ENCODE results near the gene LILRB5. TPM values are rescaled to one million over a fixed set of nuclear protein-coding genes. Genes with fewer than 3 reads are reported as not detected.
"Not testable (repeated sequence)": the region's sequence is repeated elsewhere in the genome, so short reads cannot be mapped to it uniquely, and the experiment has no call there.

Gene LILRB5
- polyA plus RNA-seq (2014; cell fraction: cytosol; rRNA removed): not detected in 2 replicates
- polyA plus RNA-seq (2014; cell fraction: nucleus; rRNA removed): not detected in 2 replicates

DNA sequence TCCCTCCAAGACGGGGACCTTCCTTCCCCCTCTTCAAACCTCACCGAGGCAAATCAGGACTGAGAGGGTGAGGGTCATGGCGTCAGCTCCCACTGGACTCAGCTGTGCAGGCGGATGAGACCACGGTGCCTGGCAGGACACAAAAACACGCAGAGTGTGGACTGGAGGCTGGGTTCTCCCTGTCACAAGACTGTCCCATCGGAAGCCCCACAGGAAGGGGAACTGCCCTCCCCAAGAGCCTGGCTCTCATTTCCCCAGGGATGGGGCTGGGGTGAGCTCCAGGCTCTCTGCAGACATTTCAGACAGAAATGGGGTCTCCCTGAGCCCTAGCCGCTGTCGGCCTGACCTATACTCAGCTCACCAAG, at the start of gene LILRB5:
Gene LILRB5 (minus strand): TSS at position 158 of the 365 bp plus-strand sequence. CDS start 80 bp downstream, at position 78.
- DNase-seq (ENCODE audit: low spot score): no peak

DNA sequence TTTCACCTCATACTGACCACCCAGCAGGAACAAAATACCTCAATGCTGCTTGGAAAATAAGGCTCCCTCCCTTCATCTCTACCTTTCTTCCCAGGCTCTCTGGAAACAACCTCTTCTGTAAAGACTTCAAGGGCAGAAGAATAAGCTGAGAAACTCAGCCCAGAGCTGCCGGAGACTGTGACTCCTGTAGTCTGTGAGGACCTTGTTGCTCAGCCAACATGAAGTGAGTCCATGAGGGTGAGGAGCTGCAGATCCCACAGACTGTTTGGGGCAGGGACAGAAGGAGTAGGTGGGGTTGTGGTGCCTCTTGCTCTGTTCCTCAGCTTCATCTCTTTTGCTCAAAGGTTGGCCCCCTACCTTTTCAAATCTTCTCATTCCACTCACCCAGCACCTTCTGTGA, 48.1 kb upstream of the LILRB5 start:
- DNase-seq (ENCODE audit: low spot score): no peak

DNA sequence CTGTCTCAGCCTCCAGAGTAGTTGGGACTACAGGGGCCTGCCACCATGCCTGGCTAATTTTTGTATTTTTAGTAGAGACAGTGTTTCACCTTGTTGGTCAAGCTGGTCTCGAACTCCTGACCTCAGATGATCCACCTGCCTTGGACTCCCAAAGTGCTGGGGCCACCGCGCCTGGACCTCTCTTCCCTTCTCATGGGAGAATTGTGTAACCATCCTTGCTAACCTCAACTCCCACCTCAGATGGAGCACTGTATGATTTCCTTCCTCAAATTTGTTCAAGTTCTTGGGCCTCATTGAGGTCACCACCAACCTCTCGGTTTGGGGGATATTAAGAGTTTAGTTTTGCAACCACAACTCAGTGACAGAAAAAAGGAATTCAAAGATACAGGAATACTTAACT, 45.2 kb upstream of the LILRB5 start:
- no peak for DNase-seq (ENCODE audit: low spot score)

- DNase-seq (ENCODE audit: low spot score): no peak
These were observed 42.4 kb upstream of the LILRB5 start for GRCh38 chr19:54299515-54299914.

DNA sequence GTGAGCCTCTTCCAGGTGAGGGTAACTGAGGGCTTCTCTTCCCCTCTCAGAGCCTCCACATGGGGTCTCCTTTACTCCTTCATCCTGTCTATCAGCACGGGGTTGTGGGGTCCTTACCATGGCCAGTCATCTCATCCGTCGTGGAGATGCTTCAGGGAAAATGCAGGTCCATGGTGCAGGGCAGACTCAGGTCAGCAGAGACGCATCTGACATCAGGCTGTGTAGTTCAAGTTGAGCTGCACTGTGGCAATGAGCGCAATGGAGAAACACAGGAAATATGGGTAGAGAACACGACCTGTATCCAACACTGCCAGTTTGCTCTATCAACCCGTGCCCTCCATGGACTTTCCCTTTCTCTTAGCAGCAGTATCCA, 42.0 kb upstream of the LILRB5 start:
- DNase-seq (ENCODE audit: low spot score): no peak

DNA sequence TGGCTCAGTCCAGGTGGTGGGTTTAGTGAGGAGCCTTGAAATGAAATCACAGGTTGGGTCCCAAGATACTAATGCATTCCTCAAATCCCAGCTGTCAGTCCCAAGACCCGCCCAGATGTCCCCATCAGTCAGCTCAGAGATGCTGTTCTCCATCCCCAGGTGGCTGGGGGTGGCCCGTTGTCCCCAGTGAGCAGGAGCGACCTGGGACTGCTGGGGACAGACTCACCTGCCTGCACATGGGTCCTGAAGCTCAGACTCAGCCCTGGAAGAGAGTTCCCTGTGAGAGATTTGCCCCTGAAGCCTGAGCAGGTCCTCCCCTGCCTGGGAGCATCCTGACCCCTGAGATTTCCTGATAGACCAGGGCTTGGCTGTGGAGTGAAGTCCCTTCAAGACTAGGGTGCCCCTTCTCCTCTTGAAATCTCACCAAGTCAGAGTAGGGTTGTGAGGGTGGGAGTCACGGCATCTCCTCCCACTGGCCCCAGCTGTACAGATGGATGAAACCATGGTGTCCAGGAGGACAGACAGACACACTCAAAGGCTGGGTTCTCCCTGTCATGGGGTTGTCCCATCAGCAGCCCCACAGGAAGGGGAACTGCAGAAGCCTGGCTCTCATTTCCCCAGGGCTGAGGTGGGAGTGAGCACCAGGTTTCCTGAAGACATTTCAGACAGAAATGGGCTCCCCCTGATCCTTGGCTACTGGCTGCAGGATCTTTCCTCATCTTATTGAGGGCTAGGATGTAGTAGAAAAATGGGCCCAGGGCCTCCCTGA, 41.5 kb upstream of the LILRB5 start:
- DNase-seq (ENCODE audit: low spot score): no peak

DNA sequence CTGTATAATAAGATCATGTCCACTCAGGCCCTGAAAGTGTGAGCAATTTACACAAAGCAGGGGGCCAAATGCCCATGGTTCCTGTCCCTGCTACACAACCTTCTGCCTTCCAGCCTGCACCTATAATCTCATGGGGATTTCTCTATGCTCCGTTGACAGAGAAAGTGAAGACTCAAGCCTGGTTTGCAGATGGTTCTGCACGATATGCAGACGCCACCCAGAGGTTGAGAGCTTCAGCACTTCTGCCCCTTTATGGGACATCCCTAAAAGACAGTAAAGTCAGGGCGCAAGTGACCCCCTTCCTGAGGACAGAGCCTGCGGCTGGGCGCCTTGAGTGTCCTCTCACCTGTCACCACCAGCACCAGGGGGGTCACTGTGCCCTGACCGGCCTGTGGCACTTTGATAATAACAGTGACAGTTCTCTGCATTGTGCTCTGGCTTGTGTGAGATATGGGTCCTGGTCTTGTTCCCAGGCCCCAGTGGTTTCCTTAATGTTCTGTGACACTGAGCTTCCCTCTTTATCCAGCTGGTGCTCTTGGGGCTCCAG, 40.8 kb upstream of the LILRB5 start:
- no peak for DNase-seq (ENCODE audit: low spot score)

DNA sequence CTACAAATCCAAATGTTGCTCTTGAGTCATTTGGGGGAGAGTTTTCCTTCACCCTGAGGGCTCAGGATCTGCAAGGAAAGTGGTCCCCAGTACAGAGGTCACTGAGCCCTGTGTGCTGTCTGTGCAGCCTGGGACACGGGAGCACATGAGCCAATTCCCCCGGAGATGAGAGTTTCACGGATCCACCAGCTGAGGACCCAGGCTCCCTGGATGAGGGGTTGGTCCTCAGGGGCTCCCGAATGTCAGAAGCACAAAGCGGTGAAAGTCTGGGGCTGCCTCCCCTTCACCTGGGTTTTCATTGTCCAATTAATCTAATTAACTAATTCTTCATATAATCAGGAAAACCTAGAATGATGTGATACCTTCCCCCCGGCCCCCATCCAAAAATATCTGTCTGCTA, 37.5 kb upstream of the LILRB5 start:
- no peak for DNase-seq (ENCODE audit: low spot score)

GRCh38 chr19:54289160-54289559, 32.1 kb upstream of the LILRB5 start:
- not testable (repeated sequence) for DNase-seq (ENCODE audit: low spot score)

DNA sequence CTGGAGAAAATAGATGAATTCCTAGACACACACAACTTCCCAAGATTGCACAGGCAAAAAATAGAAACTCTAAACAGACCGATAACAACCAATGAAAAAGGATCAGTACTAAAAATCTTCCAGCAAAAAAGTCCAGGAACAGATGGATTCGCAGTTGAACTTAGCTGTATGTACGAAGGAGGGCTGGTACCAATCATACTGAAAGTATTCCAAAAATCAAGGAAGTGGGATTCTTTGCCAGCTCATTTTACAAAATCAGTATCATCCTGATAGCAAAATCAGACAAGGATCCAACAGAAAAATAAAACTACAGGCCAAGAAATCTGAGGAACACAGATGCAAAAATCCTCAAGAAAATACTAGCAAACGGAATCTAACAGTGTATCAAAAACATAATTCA, 30.4 kb upstream of the LILRB5 start:
- no peak for DNase-seq (ENCODE audit: low spot score)

GRCh38 chr19:54286283-54286682, 29.2 kb upstream of the LILRB5 start:
- not testable (repeated sequence) for DNase-seq (ENCODE audit: low spot score)

DNA sequence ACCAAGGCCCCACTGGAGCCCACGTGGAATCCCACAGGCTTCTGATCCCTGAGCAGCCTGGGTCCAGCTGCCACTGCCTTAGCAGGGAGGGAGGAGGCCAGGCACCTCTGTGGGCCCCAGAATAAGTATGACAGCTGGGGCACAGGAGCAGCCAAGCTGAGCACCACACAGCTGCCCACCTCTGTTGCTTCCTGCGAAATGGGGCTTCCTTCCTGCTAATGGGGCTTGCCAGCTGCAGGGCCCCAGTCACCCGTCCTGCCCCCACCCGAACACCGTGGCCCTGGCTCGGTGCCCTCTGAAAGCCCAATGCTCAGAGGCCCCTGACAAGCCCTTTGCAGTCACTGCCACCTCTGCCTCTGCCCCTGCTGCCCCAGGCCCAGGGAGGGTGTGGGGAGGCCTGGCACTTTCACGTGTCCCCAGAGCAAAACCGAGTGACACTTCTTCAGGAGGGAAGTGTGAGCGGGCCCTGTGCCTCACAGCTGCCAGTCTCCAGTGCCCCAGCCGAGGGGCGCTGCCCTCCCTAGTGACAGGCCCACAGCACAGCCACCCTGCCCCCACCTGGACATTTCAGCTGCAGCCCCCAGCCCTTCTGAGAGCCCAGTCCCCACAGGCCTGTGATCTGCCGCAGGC, 28.5 kb upstream of the LILRB5 start:
- not testable (repeated sequence) for DNase-seq (ENCODE audit: low spot score)

DNA sequence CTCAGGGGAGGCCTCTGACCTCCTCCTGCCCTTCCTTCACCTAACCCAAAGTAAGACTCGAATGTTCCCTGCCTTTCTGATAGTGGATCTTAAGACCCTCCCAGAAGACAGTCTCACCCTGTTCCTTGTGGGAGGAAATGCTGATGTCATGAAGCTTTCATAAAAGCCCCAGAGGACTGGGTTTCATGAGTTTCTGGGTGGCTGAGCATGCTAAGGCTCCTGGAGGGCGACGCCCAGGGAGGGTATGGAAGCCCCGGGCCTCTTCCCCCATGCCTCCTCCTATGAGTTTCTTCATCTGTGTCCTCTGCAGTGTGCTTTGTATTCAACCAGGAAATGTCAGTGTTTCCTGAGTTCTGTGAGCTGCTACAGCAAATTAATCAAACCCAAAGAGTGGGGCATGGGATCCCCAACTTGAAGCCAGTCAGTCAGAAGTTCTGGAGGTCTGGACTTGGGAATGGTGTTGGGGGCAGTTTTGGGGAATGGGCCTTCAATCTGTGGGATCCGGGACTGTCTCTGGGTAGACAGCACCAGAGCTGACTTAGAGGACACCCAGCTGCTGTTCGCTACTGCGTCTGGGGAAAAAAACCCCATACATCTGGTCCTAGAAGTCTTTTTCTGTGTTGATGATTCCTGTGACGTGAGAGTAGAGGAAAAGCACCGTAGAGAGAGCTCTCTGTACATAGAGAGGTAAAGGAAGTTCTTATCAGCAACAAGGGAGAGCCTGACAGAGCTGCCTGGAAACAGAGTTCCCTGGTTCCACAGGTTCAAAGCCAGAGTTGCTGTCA, 25.8 kb upstream of the LILRB5 start:
- DNase-seq (ENCODE audit: low spot score): no peak

- not testable (repeated sequence) for DNase-seq (ENCODE audit: low spot score)
These were observed 24.6 kb upstream of the LILRB5 start for GRCh38 chr19:54281729-54282075.

GRCh38 chr19:54281007-54281728, 24.1 kb upstream of the LILRB5 start, which contains the start of gene LILRB2:
TSS of gene LILRB2 (minus strand) at chr19:54281110. CDS start at chr19:54280496, 614 bp downstream.
- DNase-seq (ENCODE audit: low spot score): no peak

GRCh38 chr19:54280441-54280840, 23.4 kb upstream of the LILRB5 start:
- DNase-seq (ENCODE audit: low spot score): not testable (repeated sequence)

DNA sequence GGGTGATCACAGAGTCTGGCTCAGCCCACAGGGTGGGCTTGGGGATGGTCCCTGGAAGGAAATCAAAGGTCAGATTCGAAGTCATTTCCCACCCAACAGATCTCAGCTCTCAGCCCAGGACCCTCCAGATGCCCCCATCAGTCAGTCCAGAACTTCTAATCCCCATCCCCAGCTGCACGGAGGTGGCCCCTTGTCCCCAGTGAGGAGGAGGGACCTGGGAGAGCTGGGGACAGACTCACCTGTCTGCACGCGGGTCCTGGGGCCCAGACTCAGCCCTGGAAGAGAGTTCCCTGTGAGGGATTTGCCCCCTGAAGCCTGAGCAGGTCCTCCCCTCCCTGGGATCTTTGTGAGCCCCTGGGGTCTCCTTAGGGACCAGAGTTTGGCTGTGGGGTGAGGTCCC, 23.0 kb upstream of the LILRB5 start:
- DNase-seq (ENCODE audit: low spot score): not testable (repeated sequence)

GRCh38 chr19:54279406-54279962, 22.4 kb upstream of the LILRB5 start:
- no peak for DNase-seq (ENCODE audit: low spot score)

GRCh38 chr19:54278571-54279195, 21.6 kb upstream of the LILRB5 start:
- DNase-seq (ENCODE audit: low spot score): not testable (repeated sequence)

DNA sequence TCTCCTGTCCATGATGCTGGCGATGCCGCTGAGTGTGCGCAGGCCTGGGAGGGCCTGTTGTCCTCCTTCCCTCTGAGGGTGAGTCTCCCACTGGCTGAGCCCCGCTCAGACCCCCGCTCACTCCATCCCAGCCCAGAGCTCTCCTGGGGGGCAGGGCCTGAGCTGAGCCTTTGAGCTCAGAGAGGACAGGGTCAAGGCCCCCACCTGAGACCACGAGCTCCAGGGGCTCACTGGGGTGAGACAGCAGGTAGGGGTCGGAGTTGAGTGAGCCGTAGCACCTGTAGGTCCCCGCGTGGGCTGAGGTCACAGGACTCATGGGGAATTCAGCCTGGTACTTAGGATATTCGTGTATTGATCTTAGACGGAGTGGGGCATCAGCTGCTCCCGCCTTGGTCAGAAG, 21.0 kb upstream of the LILRB5 start:
- DNase-seq (ENCODE audit: low spot score): not testable (repeated sequence)

Measured in SK-N-DZ (cell line).